PFSK-1 (cell line): ENCODE results near the gene FRMD8.
A peak's percentile ranks its signal among the peaks of the same experiment; 100 is the strongest.

Experiments used
- FOXP2 ChIP-seq: optimal IDR thresholded peaks from 2 replicates; pipeline ENCODE3; 2011; ENCODE audit warnings: borderline replicate concordance, control low read depth, inconsistent platforms; ENCODE audit not compliant: insufficient read depth; ENCODE audit errors: extremely low read length, extremely low read depth
- POLR2AphosphoS5 ChIP-seq: IDR thresholded peaks from 2 replicates; pipeline ENCODE4 v1.6.1; 2012; ENCODE audit warnings: low read depth, mild to moderate bottlenecking, control low read depth, low read length, moderate library complexity
- SIN3A ChIP-seq: IDR thresholded peaks from 2 replicates; pipeline ENCODE4 v1.6.1; 2012; ENCODE audit warnings: mild to moderate bottlenecking, low read length, moderate library complexity, borderline replicate concordance; ENCODE audit not compliant: insufficient read depth
- TAF1 ChIP-seq: IDR thresholded peaks from 2 replicates; pipeline ENCODE4 v1.6.1; 2012; ENCODE audit warnings: low read length, control low read depth, borderline replicate concordance; ENCODE audit not compliant: insufficient read depth
- TF ChIP-seq, protein P1 (sequence below), 2 experiments: IDR thresholded peaks; 2 replicates each; pipeline versions ENCODE4 v1.6.1 to v1.8.0; 2011 to 2012; ENCODE audit warnings: low read depth in 2 of 2, low read length in 2 of 2, control low read depth in 1 of 2, inconsistent platforms in 1 of 2, mild to moderate bottlenecking in 1 of 2, moderate library complexity in 1 of 2; ENCODE audit not compliant: insufficient read depth in 1 of 2

The FRMD8 gene

DNA sequence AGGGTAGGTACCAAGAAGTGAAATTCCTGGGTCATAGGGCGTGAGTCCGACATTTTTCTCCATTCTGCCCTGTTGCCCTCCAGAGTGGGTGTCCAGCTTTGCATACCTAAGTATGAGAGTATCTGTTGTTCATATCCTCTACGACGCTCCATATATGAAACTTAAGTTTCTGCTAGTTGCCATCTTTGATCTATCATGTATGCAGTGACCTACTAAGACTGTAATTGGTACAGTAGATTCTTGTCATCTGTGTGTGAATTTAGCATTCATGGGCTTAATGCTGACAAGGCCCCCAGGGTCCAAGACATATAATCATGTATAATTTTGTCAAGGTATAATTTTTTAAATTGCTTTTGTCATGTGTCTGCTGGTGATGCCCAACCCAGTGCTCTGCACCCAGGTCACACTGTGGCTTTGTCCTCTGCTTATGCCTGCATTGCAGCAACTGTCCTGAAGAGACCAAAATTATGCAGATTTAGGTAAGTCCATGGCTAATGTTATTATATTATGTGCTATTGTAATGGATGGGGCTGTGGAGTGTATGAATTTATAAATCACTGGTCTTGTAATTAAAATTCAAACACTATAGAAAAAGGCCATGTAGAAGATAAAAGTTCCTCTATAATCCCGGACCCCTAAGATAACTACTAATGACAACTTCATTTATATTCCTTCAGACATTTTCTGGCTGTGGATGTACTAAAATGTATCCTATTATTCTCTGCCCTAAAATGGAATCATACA is 48.4 kb downstream of the FRMD8 start:
- no peak for TF ChIP-seq POLR2AphosphoS5
- TF ChIP-seq SIN3A: no peak
- TF ChIP-seq TAF1: no peak
- TF ChIP-seq, protein P1, sequence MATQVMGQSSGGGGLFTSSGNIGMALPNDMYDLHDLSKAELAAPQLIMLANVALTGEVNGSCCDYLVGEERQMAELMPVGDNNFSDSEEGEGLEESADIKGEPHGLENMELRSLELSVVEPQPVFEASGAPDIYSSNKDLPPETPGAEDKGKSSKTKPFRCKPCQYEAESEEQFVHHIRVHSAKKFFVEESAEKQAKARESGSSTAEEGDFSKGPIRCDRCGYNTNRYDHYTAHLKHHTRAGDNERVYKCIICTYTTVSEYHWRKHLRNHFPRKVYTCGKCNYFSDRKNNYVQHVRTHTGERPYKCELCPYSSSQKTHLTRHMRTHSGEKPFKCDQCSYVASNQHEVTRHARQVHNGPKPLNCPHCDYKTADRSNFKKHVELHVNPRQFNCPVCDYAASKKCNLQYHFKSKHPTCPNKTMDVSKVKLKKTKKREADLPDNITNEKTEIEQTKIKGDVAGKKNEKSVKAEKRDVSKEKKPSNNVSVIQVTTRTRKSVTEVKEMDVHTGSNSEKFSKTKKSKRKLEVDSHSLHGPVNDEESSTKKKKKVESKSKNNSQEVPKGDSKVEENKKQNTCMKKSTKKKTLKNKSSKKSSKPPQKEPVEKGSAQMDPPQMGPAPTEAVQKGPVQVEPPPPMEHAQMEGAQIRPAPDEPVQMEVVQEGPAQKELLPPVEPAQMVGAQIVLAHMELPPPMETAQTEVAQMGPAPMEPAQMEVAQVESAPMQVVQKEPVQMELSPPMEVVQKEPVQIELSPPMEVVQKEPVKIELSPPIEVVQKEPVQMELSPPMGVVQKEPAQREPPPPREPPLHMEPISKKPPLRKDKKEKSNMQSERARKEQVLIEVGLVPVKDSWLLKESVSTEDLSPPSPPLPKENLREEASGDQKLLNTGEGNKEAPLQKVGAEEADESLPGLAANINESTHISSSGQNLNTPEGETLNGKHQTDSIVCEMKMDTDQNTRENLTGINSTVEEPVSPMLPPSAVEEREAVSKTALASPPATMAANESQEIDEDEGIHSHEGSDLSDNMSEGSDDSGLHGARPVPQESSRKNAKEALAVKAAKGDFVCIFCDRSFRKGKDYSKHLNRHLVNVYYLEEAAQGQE (IDR thresholded peaks at IDR 0.05; ENCODE audit: insufficient read depth in 1 of 2, low read depth in 2 of 2, low read length in 2 of 2): no peak
- TF ChIP-seq FOXP2: no peak

DNA sequence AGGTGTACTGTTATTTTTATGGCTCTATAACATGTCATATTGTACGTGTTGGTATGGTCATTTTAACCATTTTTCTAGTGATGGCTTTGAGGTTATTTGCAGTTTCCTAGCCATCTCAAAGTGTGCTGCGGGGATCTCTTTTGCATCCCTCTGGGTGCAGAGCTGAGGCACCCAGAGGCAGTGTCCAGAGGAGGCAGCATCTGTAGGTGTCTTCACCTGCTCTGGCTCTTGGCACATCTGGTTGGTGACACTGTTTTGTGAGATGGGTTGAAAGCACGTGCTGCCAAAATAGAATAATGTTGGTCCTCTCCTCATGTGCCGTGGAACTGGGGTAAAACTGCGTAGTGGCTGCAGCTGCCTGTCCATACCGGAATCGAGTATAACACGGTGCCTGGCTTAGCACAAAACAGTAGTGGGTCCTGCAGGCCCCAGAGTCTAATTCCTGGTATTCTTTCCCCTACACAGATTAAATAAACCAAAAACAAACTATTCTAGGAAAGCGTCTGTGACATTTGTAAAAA is 49.0 kb downstream of the FRMD8 start:
- TF ChIP-seq TAF1 (no peak), SIN3A (no peak), POLR2AphosphoS5 (no peak), FOXP2 (no peak)
- TF ChIP-seq, protein P1 (IDR thresholded peaks at IDR 0.05; ENCODE audit: insufficient read depth in 1 of 2, low read depth in 2 of 2, low read length in 2 of 2): no peak

DNA sequence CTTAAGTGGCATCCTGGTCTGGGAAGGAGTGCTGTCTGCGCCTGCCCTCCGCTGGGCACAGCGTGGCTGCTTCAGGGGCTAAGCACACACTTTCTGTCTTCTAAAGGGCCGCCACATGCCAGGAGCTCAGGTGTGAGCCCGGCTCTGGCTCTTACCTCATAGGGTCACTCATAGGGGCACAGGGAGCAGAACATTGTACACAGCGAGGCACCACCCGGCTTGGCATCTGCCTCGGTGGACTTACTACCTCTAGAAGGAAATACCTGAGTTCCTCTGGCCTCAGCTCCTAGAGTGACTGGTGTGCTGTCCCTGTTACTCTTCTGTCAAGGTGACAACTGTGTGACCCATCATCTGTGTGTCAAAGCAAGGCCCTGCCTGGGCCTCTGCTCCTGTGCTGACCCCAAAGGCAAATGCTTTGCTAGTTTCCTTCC is 49.6 kb downstream of the FRMD8 start:
- TF ChIP-seq FOXP2 (no peak), POLR2AphosphoS5 (peak; percentile 30; the same call in 1 of the 2 replicates)

DNA sequence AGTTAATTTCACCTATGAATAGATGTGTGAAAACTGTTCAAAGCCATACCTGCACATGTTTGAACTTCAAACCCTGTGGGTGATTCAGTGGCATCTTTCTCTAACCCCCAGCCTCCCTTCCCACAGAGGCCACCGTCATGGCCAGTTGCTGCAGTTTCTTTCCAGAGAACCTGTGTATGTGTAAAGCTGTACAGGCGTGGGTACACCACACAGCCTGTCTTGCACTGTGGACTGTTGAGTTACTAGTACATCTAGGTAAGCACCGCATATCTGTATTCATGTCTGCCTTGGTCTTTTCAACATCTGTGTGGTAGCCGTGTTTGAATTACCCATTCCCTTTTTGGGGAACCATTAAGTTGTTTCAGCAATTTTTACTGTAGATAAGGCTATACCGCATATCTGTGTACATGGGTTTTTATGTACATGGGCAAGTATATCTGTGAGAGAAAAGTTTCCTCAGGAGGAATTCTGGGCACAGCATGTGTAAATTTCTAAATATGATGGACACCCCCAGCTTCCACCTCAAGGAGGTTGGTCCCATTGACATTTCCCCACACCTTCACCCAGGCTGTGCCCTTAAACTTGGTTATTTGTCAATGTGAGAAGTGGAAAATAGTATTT is 50.1 kb downstream of the FRMD8 start:
- TF ChIP-seq TAF1 (no peak), POLR2AphosphoS5 (no peak), SIN3A (no peak), FOXP2 (no peak)
- TF ChIP-seq, protein P1 (IDR thresholded peaks at IDR 0.05; ENCODE audit: insufficient read depth in 1 of 2, low read depth in 2 of 2, low read length in 2 of 2): no peak

DNA sequence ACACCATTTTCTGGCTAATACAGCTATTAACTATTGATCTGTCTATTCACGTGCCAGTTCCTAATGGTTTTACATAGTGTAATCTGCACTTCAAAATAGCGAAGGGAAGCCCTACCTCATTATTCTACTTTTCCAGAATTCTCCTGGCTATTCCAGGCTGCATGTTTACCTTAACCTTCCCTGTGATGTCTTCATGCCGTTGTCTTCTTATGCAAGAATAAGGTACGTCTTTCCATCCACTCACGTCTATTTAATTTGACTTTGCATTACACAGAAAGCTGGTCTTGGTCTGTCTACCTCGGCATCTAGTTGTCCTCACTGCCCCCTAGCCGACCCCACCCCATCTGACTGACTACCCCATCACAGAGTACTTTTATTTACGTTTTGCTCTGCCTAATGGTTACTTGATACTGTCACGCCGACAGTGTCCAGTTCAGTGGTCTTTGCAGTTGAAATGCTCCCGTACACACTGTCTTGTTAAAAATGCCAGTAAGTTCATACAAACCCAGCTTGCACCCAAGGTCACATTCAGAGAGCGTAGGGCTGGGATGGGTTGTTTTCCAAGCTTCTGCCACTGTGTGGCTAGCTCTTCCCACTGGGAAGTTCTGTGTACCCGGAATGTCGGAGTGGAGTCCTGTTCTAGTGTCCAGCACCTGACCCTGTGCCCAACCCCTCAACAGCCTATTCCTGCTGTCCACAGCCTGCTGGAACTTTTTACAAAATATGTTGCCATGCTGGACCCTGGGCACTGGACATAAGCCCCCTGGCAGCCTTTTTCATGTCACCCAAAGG is 51.2 kb downstream of the FRMD8 start:
- TF ChIP-seq, protein P1 (IDR thresholded peaks at IDR 0.05; ENCODE audit: insufficient read depth in 1 of 2, low read depth in 2 of 2, low read length in 2 of 2): no peak
- no peak for TF ChIP-seq FOXP2
- TF ChIP-seq TAF1: no peak
- TF ChIP-seq POLR2AphosphoS5: no peak
- TF ChIP-seq SIN3A: no peak
